Suprapubic skin (tissue), 4 donors: ENCODE data around the gene WDR44. TPM values are rescaled to one million over a fixed set of nuclear protein-coding genes. Genes with fewer than 3 reads are reported as not detected.
"Not testable (repeated sequence)": the region's sequence is repeated elsewhere in the genome, so short reads cannot be mapped to it uniquely, and the experiment has no call there.

ENCODE experiments used
- DNase-seq, 2 donors: peaks; one replicate each; pipeline ENCODE4 v3.0.0-alpha.2; 2019; ENCODE audit warnings: low spot score in 2 of 2
- H3K27ac ChIP-seq: fragments of 200-600 bp; sonication (generic); one replicate; pipeline ENCODE4 v1.5.1; 2019
- H3K27me3 ChIP-seq: fragments of 200-600 bp; sonication (generic); one replicate; pipeline ENCODE4 v1.5.1; 2019
- H3K36me3 ChIP-seq: fragments of 200-600 bp; sonication (generic); one replicate; pipeline ENCODE4 v1.5.1; 2019
- H3K4me1 ChIP-seq: fragments of 200-600 bp; sonication (generic); one replicate; pipeline ENCODE4 v1.5.1; 2019
- H3K4me3 ChIP-seq: fragments of 200-600 bp; sonication (generic); one replicate; pipeline ENCODE4 v1.5.1; 2019; ENCODE audit warnings: mild to moderate bottlenecking
- H3K9me3 ChIP-seq: fragments of 200-600 bp; sonication (generic); one replicate; pipeline ENCODE4 v1.5.1; 2019
- EP300 ChIP-seq: sonication (generic); formaldehyde crosslinking; IDR thresholded peaks from one replicate; pipeline ENCODE4 v1.6.1; 2017; ENCODE audit warnings: antibody characterized with exemption
- POLR2A ChIP-seq, 2 donors: fragments of 450-650 bp; IDR thresholded peaks; one replicate each; pipeline ENCODE4 v1.6.1; 2017; ENCODE audit warnings: antibody characterized with exemption in 2 of 2, mild to moderate bottlenecking in 2 of 2, moderate library complexity in 2 of 2
- POLR2AphosphoS5 ChIP-seq, 3 donors: sonication (generic); formaldehyde crosslinking; IDR thresholded peaks; one replicate each; pipeline ENCODE4 v1.6.1; 2017; ENCODE audit warnings: antibody characterized with exemption in 3 of 3
- WGBS: methylation state at CpG from one replicate; pipeline ENCODE4 v1.1.5; 2018; 5-methylcytosine and 5-hydroxymethylcytosine counted together
- total RNA-seq, 4 donors: library from RNA; depleted of rRNA; stranded (reverse); fragments of >200 nt; gene quantifications; one replicate each; pipeline ENCODE4 v1.1.0, GENCODE V29; 2016
- TF ChIP-seq, protein P1 (sequence below), 2 donors: fragments of 200-600 bp in 1 of 2; fragments of 450-650 bp in 1 of 2; sonication (generic) in 1 of 2; IDR thresholded peaks; one replicate each; pipeline ENCODE4 v1.5.1; 2016 to 2019; ENCODE audit warnings: antibody characterized with exemption in 2 of 2, mild to moderate bottlenecking in 1 of 2, moderate library complexity in 1 of 2

WDR44 gene, protein sequence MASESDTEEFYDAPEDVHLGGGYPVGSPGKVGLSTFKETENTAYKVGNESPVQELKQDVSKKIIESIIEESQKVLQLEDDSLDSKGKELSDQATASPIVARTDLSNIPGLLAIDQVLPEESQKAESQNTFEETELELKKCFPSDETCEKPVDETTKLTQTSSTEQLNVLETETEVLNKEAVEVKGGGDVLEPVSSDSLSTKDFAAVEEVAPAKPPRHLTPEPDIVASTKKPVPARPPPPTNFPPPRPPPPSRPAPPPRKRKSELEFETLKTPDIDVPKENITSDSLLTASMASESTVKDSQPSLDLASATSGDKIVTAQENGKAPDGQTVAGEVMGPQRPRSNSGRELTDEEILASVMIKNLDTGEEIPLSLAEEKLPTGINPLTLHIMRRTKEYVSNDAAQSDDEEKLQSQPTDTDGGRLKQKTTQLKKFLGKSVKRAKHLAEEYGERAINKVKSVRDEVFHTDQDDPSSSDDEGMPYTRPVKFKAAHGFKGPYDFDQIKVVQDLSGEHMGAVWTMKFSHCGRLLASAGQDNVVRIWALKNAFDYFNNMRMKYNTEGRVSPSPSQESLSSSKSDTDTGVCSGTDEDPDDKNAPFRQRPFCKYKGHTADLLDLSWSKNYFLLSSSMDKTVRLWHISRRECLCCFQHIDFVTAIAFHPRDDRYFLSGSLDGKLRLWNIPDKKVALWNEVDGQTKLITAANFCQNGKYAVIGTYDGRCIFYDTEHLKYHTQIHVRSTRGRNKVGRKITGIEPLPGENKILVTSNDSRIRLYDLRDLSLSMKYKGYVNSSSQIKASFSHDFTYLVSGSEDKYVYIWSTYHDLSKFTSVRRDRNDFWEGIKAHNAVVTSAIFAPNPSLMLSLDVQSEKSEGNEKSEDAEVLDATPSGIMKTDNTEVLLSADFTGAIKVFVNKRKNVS
- total RNA-seq = 10 to 100 TPM; 10.5 to 18.3 (median 11.6) TPM

DNA sequence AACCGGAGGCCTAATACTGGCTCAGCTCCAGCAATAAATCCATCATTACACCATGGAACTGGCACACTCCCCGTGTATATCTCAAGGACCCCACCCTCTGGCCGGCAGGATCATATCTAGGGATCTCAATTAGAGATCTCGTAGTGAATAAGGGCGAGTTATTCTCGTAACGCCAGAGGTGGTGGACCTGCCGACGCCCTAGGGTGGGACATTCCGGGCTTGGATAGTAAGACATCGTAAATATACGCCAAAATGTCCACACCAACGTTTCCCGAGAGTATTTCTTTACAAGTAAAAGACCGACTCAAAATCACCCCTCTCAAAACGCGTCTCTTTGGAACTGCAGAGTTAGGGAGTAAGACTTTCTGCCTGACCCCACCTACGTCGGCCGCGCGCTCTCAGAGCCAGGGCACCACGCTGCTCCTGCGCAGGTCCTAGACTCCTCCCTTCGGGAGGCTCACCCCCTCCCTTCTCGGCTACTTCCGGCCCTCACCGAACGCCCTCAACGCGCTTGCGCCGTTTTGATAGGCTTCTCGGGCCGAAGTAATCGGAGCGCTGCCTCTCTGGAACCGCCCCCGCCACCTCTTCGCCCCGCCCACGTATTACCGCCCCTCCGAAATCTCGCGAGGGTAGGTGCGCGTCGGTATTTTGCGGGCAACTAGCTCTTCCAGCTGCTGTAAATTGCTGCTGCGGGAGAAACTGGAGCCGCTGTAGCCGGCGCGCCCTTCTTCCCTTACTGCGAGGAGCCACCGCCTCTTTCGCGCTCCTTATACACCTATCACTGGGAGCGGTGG is at the start of gene WDR44:
TSS of gene WDR44 (plus strand) at position 643 of the 794 bp plus-strand sequence. CDS start 398 bp downstream, outside the sequence.
- Histone ChIP-seq H3K4me3 (peak within 1 kb of the TSS; percentile 69), H3K9me3 (no peaks in the 10 kb centered on the region), H3K4me1 (peaks cover 18% of the 10 kb centered on the region), H3K36me3 (no peaks in the 10 kb centered on the region), H3K27ac (peak within 1 kb of the TSS; percentile 92), H3K27me3 (no peaks in the 10 kb centered on the region)
- peak; percentile 94 to 95 for DNase-seq
- 49% methylated on average over 54 of the region's 60 CpGs for WGBS
- TF ChIP-seq EP300 (no peak), POLR2AphosphoS5 (IDR thresholded peaks at IDR 0.05) (no peak), POLR2A (IDR thresholded peaks at IDR 0.05) (peak in 1 of 2 donors; percentile 59)
- TF ChIP-seq, protein P1, sequence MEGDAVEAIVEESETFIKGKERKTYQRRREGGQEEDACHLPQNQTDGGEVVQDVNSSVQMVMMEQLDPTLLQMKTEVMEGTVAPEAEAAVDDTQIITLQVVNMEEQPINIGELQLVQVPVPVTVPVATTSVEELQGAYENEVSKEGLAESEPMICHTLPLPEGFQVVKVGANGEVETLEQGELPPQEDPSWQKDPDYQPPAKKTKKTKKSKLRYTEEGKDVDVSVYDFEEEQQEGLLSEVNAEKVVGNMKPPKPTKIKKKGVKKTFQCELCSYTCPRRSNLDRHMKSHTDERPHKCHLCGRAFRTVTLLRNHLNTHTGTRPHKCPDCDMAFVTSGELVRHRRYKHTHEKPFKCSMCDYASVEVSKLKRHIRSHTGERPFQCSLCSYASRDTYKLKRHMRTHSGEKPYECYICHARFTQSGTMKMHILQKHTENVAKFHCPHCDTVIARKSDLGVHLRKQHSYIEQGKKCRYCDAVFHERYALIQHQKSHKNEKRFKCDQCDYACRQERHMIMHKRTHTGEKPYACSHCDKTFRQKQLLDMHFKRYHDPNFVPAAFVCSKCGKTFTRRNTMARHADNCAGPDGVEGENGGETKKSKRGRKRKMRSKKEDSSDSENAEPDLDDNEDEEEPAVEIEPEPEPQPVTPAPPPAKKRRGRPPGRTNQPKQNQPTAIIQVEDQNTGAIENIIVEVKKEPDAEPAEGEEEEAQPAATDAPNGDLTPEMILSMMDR (IDR thresholded peaks at IDR 0.05) = no peak

DNA sequence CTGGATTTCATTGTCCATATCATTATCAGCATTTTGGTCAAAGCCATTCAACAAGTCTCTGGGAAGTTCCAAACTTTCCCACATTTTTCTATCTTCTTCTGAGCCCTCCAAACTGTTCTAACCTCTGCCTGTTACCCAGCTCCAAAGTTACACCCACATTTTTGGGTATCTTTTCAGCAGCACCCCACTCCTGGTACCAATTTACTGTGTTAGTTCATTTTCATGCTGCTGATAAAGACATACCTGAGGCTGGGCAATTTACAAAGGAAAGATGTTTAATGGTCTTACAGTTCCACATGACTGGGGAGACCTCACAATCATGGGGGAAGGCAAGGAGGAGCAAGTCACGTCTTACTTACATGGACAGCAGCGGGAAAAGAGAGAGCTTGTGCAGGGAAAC is 40.1 kb upstream of the WDR44 start:
- H3K36me3 ChIP-seq, H3K27me3 ChIP-seq, H3K9me3 ChIP-seq, H3K27ac ChIP-seq, DNase-seq, H3K4me1 ChIP-seq, H3K4me3 ChIP-seq: not testable (repeated sequence)
- 88% methylated on average over 2 of the region's 2 CpGs for WGBS

DNA sequence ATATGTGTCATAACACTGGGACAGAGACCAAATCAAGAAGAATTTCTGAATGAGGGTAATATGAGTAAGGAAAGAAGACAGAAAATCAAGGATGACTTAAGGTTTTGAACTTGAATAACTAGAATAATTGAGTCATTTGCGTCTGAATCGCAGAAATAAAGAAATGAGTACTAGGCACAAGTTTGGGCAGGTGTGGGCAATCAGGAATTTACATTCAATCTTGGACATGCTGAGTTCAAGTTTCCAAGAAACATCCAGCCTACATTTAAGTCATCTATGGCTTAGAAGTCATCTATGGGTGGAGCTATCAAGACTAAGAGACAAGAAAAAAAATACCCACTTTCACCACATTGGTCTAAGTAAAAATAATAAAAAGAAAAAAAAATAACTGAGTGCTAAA is 30.4 kb upstream of the WDR44 start:
- H3K27ac ChIP-seq = no peak overlapping the region
- no peaks in the 10 kb centered on the region for H3K27me3 ChIP-seq
- TF ChIP-seq, protein P1 (IDR thresholded peaks at IDR 0.05) = no peak
- TF ChIP-seq POLR2A (IDR thresholded peaks at IDR 0.05) (no peak), EP300 (no peak), POLR2AphosphoS5 (IDR thresholded peaks at IDR 0.05) (no peak)
- no peaks in the 10 kb centered on the region for H3K9me3 ChIP-seq
- DNase-seq = no peak
- WGBS = 59% methylated on average over 2 of the region's 2 CpGs
- no peak overlapping the region for H3K4me3 ChIP-seq
- H3K4me1 ChIP-seq = no peaks in the 10 kb centered on the region
- H3K36me3 ChIP-seq = no peaks in the 10 kb centered on the region

DNA sequence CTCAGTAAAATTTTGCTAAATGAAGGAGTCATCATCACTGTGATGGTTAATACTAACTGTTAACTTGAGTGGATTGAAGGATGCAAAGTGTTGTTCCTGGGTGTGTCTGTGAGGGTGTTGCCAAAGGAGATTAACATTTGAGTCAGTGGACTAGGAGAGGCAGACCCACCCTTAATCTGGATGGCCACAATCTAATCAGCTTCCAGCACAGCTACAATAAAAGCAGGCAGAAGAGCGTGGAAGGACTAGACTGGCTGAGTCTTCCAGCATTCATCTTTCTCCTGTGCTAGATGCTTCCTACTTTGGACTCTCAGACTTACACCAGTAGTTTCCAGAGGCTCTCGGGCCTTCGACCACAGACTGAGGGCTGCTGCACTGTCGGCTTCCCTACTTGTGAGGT is 21.3 kb upstream of the WDR44 start:
- Histone ChIP-seq H3K36me3 (no peaks in the 10 kb centered on the region), H3K4me1 (no peaks in the 10 kb centered on the region), H3K27me3 (no peaks in the 10 kb centered on the region), H3K4me3 (no peak overlapping the region), H3K27ac (no peak overlapping the region), H3K9me3 (no peaks in the 10 kb centered on the region)
- WGBS = 89% methylated on average over 4 of the region's 4 CpGs
- TF ChIP-seq, protein P1 (IDR thresholded peaks at IDR 0.05) = no peak
- TF ChIP-seq POLR2AphosphoS5 (IDR thresholded peaks at IDR 0.05) = no peak
- TF ChIP-seq POLR2A (IDR thresholded peaks at IDR 0.05) = no peak
- no peak for TF ChIP-seq EP300
- DNase-seq = no peak

DNA sequence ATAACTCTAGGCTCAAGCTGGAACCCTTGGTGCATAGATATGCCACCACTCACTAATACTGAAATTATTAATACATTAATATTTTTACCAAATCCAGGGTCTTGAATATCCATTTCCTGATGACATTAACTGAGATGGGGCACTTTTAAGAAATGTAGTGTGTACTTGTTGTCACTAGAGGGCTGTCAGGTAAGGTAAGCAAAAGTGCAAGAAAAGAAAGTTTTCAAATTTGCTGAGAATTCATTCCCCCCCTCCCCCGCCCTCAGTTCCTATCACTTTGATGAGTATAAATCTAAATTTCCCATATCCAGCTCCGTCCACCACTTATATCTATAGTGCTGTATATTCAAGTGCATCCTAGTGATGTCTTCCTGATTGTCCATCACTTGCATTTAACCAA is 20.5 kb upstream of the WDR44 start:
- H3K4me3 ChIP-seq = no peak overlapping the region
- no peaks in the 10 kb centered on the region for H3K36me3 ChIP-seq
- H3K27ac ChIP-seq = no peak overlapping the region
- no peaks in the 10 kb centered on the region for H3K9me3 ChIP-seq
- WGBS = 46% methylated on average over 2 of the region's 2 CpGs
- TF ChIP-seq POLR2AphosphoS5 (IDR thresholded peaks at IDR 0.05) (no peak), POLR2A (IDR thresholded peaks at IDR 0.05) (no peak), EP300 (no peak)
- TF ChIP-seq, protein P1 (IDR thresholded peaks at IDR 0.05) = no peak
- no peaks in the 10 kb centered on the region for H3K4me1 ChIP-seq
- DNase-seq = no peak
- H3K27me3 ChIP-seq = no peaks in the 10 kb centered on the region
